Kidney epithelial cell (primary cell): ENCODE data around the gene OR1K1. TPM values are rescaled to one million over a fixed set of nuclear protein-coding genes. Genes with fewer than 3 reads are reported as not detected.

Experiments
- DNase-seq: peaks from one replicate; pipeline ENCODE4 v3.0.0-alpha.2; 2010; ENCODE audit warnings: low read depth
- H3K27me3 ChIP-seq: 2 replicates; pipeline ENCODE4 v1.6.0; 2011; ENCODE audit warnings: low read length; ENCODE audit not compliant: control insufficient read depth, insufficient read depth
- H3K36me3 ChIP-seq: 2 replicates; pipeline ENCODE4 v1.5.1; 2011; ENCODE audit warnings: low read length; ENCODE audit not compliant: control insufficient read depth, insufficient read depth
- H3K4me3 ChIP-seq: 2 replicates; pipeline ENCODE4 v1.5.1; 2011; ENCODE audit warnings: low read depth, mild to moderate bottlenecking, control low read depth, low read length
- CTCF ChIP-seq: IDR thresholded peaks from 2 replicates; pipeline ENCODE4 v1.5.1; 2011; ENCODE audit warnings: mild to moderate bottlenecking, moderate library complexity, low read length, control low read depth, inconsistent platforms; ENCODE audit not compliant: insufficient read depth, poor library complexity, severe bottlenecking
- total RNA-seq: library from RNA; depleted of rRNA; stranded (reverse); fragments of >200 nt; gene quantifications from 2 replicates; pipeline ENCODE4 v1.2.3, GENCODE V29; 2015

The OR1K1 gene
- total RNA-seq, 1 donor from 2014 or later = not detected

GRCh38 chr9:122816163-122816867 lies 16.4 kb downstream of the OR1K1 start:
- Histone ChIP-seq H3K4me3 (no peak overlapping the region), H3K27me3 (no peaks in the 10 kb centered on the region), H3K36me3 (peaks cover 2% of the 10 kb centered on the region)
- no peak for TF ChIP-seq CTCF
- DNase-seq = no peak

- no peak overlapping the region for H3K4me3 ChIP-seq
- DNase-seq = no peak
- H3K36me3 ChIP-seq = peaks cover 4% of the 10 kb centered on the region
- no peaks in the 10 kb centered on the region for H3K27me3 ChIP-seq
- TF ChIP-seq CTCF = no peak
These were observed 19.4 kb downstream of the OR1K1 start for GRCh38 chr9:122819326-122819725.

GRCh38 chr9:122819791-122820489 lies 20.0 kb downstream of the OR1K1 start:
- no peaks in the 10 kb centered on the region for H3K27me3 ChIP-seq
- no peak overlapping the region for H3K4me3 ChIP-seq
- TF ChIP-seq CTCF = no peak
- no peak for DNase-seq
- H3K36me3 ChIP-seq = peaks cover 4% of the 10 kb centered on the region

- peaks cover 4% of the 10 kb centered on the region for H3K36me3 ChIP-seq
- no peak for TF ChIP-seq CTCF
- no peak for DNase-seq
These were observed 20.5 kb downstream of the OR1K1 start for GRCh38 chr9:122820490-122820845.

GRCh38 chr9:122821278-122821943 lies 21.5 kb downstream of the OR1K1 start:
- no peak for TF ChIP-seq CTCF
- Histone ChIP-seq H3K4me3 (no peak overlapping the region), H3K27me3 (no peaks in the 10 kb centered on the region), H3K36me3 (peaks cover 4% of the 10 kb centered on the region)
- DNase-seq = no peak

More at GRCh38 chr9:122820490-122820845, 20.5 kb downstream of the OR1K1 start:
- no peak overlapping the region for H3K4me3 ChIP-seq
- H3K27me3 ChIP-seq = no peaks in the 10 kb centered on the region
